AG04450 (cell line): ENCODE measurements around the gene GUCA2A. TPM values are rescaled to one million over a fixed set of nuclear protein-coding genes. Genes with fewer than 3 reads are reported as not detected.

Experiments used
- CTCF ChIA-PET: fragments of 300-600, 350-600 bp; formaldehyde crosslinking; extraction: SDS; loops from one replicate; lab custom pipeline; 2022; ENCODE audit warnings: antibody characterized with exemption, inconsistent platforms; lab: Charles Lee
- POLR2A ChIA-PET: fragments of 350-600 bp; formaldehyde crosslinking; extraction: SDS; loops from one replicate; lab custom pipeline; 2021; ENCODE audit warnings: antibody characterized with exemption, inconsistent platforms; lab: Yijun Ruan, JAX
- DNase-seq: peaks from one replicate; pipeline ENCODE4 v3.0.0-alpha.2; 2011; ENCODE audit warnings: low read depth, low spot score
- H3K27ac ChIP-seq: one replicate; pipeline ENCODE4 v1.5.1; 2012; ENCODE audit warnings: low read depth, low read length, control low read depth
- H3K27me3 ChIP-seq: one replicate; pipeline ENCODE4 v1.6.0; 2012; ENCODE audit warnings: low read length; ENCODE audit not compliant: control insufficient read depth, insufficient read depth
- H3K4me3 ChIP-seq: 2 replicates; pipeline ENCODE4 v1.5.1; 2011; ENCODE audit warnings: mild to moderate bottlenecking, low read depth, low read length, control low read depth
- H3K9me3 ChIP-seq: 2 replicates; pipeline ENCODE4 v1.5.1; 2012; ENCODE audit warnings: low read length; ENCODE audit not compliant: control insufficient read depth, insufficient read depth
- polyA plus RNA-seq: library from polyadenylated mRNA; depleted of rRNA; stranded (reverse); fragments of >200 nt; gene quantifications from 2 replicates; pipeline ENCODE4 v1.2.3, GENCODE V29; 2011
- TF ChIP-seq, protein P1 (sequence below): IDR thresholded peaks from 2 replicates; pipeline ENCODE4 v1.5.1; 2011; ENCODE audit warnings: low read depth, low read length, control low read depth, inconsistent platforms

The GUCA2A gene
- polyA plus RNA-seq, 1 experiment = not detected

DNA sequence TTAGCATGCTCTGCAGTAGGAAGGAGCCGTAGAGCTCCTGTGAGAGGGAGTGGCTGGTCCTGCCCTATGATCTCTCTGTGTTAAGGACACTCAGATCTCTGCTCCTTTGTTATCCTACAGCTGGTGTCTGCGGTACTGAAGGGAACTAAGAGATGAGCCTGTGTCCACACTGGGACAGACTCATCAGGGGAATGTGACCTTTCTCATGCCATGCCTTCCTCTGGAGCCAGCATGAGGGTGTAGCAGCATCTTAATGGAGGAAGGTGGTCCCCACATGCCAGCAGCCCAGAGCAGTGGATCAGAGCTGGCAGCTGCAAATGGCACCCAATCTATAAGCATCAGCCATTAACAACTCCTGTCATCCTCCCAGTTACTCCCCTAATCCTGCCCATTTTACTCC is 36.0 kb downstream of the GUCA2A start:
- ChIA-PET POLR2A (no interaction called here), CTCF (no interaction called here)
- Histone ChIP-seq H3K4me3 (no peak overlapping the region), H3K27me3 (peaks cover 21% of the 10 kb centered on the region), H3K27ac (no peak overlapping the region), H3K9me3 (no peaks in the 10 kb centered on the region)
- TF ChIP-seq, protein P1, sequence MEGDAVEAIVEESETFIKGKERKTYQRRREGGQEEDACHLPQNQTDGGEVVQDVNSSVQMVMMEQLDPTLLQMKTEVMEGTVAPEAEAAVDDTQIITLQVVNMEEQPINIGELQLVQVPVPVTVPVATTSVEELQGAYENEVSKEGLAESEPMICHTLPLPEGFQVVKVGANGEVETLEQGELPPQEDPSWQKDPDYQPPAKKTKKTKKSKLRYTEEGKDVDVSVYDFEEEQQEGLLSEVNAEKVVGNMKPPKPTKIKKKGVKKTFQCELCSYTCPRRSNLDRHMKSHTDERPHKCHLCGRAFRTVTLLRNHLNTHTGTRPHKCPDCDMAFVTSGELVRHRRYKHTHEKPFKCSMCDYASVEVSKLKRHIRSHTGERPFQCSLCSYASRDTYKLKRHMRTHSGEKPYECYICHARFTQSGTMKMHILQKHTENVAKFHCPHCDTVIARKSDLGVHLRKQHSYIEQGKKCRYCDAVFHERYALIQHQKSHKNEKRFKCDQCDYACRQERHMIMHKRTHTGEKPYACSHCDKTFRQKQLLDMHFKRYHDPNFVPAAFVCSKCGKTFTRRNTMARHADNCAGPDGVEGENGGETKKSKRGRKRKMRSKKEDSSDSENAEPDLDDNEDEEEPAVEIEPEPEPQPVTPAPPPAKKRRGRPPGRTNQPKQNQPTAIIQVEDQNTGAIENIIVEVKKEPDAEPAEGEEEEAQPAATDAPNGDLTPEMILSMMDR = no peak
- no peak for DNase-seq

DNA sequence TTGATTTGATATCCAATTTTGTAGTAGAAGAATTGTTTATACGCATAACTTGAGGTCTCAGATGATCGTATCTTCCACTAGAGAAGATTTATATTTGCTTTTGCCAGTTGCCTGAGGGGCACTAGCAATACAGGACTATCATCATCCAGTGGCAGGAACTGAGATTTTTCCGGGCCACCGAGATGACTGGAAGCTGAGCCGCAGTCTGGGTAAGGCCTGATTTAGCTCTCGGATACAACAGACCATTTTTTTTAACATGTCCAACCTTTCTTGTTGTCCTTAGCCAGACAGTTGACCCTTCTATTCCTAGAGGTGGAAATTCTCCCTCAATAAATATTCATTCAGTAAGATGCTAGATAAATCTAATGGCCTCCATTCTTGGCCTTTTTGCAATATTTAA is 36.8 kb downstream of the GUCA2A start:
- H3K4me3 ChIP-seq = no peak overlapping the region
- ChIA-PET CTCF (no interaction called here), POLR2A (no interaction called here)
- TF ChIP-seq, protein P1 = no peak
- no peaks in the 10 kb centered on the region for H3K9me3 ChIP-seq
- DNase-seq = no peak
- peaks cover 21% of the 10 kb centered on the region for H3K27me3 ChIP-seq
- no peak overlapping the region for H3K27ac ChIP-seq

DNA sequence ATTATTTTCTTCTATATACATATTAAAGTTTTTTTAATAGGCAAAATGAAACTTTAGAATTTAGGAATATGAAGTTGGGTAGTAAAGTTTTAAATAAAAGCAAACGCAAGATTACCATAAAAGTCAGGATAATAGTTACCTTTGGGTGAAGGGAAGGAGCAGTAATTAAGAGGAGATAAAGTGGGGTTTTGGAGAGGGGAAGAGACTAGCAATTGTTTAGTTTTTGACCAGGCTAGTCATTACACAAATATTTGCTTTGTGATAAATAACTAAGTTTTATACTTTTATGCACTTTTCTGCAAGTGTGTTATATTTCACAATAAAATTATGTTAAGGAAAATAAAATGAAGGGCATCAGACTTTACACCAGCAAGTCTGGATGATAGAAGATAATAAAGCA is 39.0 kb downstream of the GUCA2A start:
- ChIA-PET CTCF (interaction anchor here (1.0 kb wide), 1 partner anchor 22 kb away, joined by 3 read pairs; no protein-coding TSS in a partner anchor), POLR2A (no interaction called here)
- Histone ChIP-seq H3K27ac (no peak overlapping the region), H3K9me3 (no peaks in the 10 kb centered on the region), H3K27me3 (peaks cover 20% of the 10 kb centered on the region), H3K4me3 (no peak overlapping the region)
- no peak for DNase-seq
- TF ChIP-seq, protein P1 = no peak

GRCh38 chr1:42122408-42122807 is 42.1 kb downstream of the GUCA2A start:
- ChIA-PET POLR2A (no interaction called here), CTCF (no interaction called here)
- TF ChIP-seq, protein P1 = no peak
- DNase-seq = no peak
- Histone ChIP-seq H3K9me3 (no peaks in the 10 kb centered on the region), H3K27me3 (no peaks in the 10 kb centered on the region), H3K27ac (no peak overlapping the region), H3K4me3 (no peak overlapping the region)

- no peak overlapping the region for H3K4me3 ChIP-seq
- POLR2A ChIA-PET = no interaction called here
- H3K27me3 ChIP-seq = peaks cover 4% of the 10 kb centered on the region
- no peaks in the 10 kb centered on the region for H3K9me3 ChIP-seq
- TF ChIP-seq, protein P1 = no peak
- H3K27ac ChIP-seq = no peak overlapping the region
- no peak for DNase-seq
- CTCF ChIA-PET = no interaction called here
Measured at GRCh38 chr1:42118125-42118524, 46.4 kb downstream of the GUCA2A start.
